ENCODE data around the gene PLG.
"Not testable (repeated sequence)": the region's sequence is repeated elsewhere in the genome, so short reads cannot be mapped to it uniquely, and the experiment has no call there.

The PLG gene

DNA sequence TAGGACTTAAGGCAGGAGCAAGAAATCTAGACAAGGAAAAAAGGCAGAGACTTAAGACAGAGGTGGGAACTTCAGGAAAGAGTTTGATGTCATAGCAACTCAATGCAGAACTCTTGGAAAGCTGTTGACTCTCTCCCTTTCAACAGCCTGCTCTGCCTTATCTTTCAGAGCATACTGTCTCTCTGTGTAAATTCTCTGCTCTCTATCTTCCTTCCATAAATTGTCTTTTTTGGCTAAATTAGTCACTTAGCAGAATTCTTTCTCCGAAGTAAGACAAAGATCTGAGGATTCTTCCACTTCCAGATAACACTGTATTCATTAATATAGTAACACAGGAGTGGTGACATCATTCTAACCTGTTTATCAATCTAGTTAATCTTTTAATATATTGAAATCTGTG, 80.2 kb downstream of the PLG start:
- H3K27me3 ChIP-seq (ENCODE audit: low read length): no peaks in the 10 kb centered on the region
- H2AFZ ChIP-seq (ENCODE audit: low read depth, low read length, severe bottlenecking): no peak overlapping the region
- H3K4me3 ChIP-seq (ENCODE audit: insufficient read depth, low read length, poor library complexity, severe bottlenecking): no peak overlapping the region
- no peaks in the 10 kb centered on the region for H3F3A ChIP-seq (ENCODE audit: insufficient read depth)
- H3K4me2 ChIP-seq (ENCODE audit: low read depth, low read length, poor library complexity, severe bottlenecking): no peak overlapping the region
- H3K9me2 ChIP-seq (replicated peaks; ENCODE audit: insufficient read depth, low read length): no peaks in the 10 kb centered on the region
- H3K9me3 ChIP-seq (ENCODE audit: insufficient read depth, low read length): no peaks in the 10 kb centered on the region
- TF ChIP-seq, protein P1, sequence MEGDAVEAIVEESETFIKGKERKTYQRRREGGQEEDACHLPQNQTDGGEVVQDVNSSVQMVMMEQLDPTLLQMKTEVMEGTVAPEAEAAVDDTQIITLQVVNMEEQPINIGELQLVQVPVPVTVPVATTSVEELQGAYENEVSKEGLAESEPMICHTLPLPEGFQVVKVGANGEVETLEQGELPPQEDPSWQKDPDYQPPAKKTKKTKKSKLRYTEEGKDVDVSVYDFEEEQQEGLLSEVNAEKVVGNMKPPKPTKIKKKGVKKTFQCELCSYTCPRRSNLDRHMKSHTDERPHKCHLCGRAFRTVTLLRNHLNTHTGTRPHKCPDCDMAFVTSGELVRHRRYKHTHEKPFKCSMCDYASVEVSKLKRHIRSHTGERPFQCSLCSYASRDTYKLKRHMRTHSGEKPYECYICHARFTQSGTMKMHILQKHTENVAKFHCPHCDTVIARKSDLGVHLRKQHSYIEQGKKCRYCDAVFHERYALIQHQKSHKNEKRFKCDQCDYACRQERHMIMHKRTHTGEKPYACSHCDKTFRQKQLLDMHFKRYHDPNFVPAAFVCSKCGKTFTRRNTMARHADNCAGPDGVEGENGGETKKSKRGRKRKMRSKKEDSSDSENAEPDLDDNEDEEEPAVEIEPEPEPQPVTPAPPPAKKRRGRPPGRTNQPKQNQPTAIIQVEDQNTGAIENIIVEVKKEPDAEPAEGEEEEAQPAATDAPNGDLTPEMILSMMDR (IDR thresholded peaks at IDR 0.05; ENCODE audit: insufficient read depth, low read length, poor library complexity, severe bottlenecking): no peak
- TF ChIP-seq EZH2phosphoT487 (conservative IDR thresholded peaks at IDR 0.05; ENCODE audit: low read length): no peak
- H3K79me2 ChIP-seq (ENCODE audit: insufficient read depth, low read length): no peaks in the 10 kb centered on the region
- H3K36me3 ChIP-seq (ENCODE audit: low read length): no peaks in the 10 kb centered on the region
- no peaks in the 10 kb centered on the region for H4K20me1 ChIP-seq (ENCODE audit: low read depth, low read length)
- no peak overlapping the region for H3K27ac ChIP-seq (ENCODE audit: low read depth, low read length)
- H3K9ac ChIP-seq (ENCODE audit: low read length): no peak overlapping the region

DNA sequence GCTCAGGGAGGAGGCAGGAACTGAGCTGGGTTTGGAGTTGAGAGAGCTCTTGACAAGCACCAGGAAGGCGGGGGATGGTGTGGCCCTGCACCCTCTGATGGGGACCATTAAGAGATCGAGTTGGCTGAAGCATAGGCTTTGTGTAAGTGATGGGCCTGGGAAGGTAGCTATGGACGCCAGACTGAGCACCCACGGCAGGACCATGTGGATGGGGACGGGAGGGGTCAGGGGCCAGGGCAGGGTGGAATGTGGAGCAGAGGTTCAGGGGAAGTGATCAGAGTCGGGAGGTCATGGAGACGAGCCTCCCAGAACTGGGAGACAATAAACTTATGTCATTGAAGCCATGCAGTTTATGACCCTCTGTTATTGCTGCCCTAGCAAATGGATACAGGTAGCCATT, 81.7 kb downstream of the PLG start:
- Histone ChIP-seq H3K36me3 (ENCODE audit: low read length) (no peaks in the 10 kb centered on the region), H3F3A (ENCODE audit: insufficient read depth) (no peaks in the 10 kb centered on the region), H3K27me3 (ENCODE audit: low read length) (no peaks in the 10 kb centered on the region), H3K4me3 (ENCODE audit: insufficient read depth, low read length, poor library complexity, severe bottlenecking) (no peak overlapping the region), H4K20me1 (ENCODE audit: low read depth, low read length) (no peaks in the 10 kb centered on the region), H3K4me2 (ENCODE audit: low read depth, low read length, poor library complexity, severe bottlenecking) (no peak overlapping the region), H2AFZ (ENCODE audit: low read depth, low read length, severe bottlenecking) (no peak overlapping the region), H3K79me2 (ENCODE audit: insufficient read depth, low read length) (no peaks in the 10 kb centered on the region), H3K27ac (ENCODE audit: low read depth, low read length) (no peak overlapping the region), H3K9ac (ENCODE audit: low read length) (no peak overlapping the region), H3K9me3 (ENCODE audit: insufficient read depth, low read length) (no peaks in the 10 kb centered on the region), H3K9me2 (replicated peaks; ENCODE audit: insufficient read depth, low read length) (no peaks in the 10 kb centered on the region)
- no peak for TF ChIP-seq EZH2phosphoT487 (conservative IDR thresholded peaks at IDR 0.05; ENCODE audit: low read length)
- TF ChIP-seq, protein P1 (IDR thresholded peaks at IDR 0.05; ENCODE audit: insufficient read depth, low read length, poor library complexity, severe bottlenecking): no peak

DNA sequence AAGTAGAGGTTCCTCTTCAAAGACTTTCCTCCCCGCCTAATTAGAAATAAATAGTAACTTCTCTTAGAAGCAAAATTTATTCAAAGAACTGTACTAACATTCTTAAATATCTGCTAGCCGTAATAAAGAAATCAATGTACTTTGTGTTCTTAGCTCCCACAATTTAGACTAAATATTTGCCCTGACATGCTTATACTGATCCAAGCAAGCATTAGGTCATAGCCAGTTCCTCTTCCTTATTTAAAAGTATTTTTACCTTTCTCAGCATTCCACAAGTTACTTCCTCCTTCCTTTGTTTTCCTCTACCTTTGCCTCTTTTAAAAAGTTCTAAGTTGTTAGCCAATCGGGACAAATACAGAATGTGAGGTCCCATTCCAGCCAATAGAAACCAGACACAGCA, 86.1 kb downstream of the PLG start:
- H3F3A ChIP-seq (ENCODE audit: insufficient read depth); H2AFZ ChIP-seq (ENCODE audit: low read depth, low read length, severe bottlenecking); H3K27me3 ChIP-seq (ENCODE audit: low read length); H3K4me2 ChIP-seq (ENCODE audit: low read depth, low read length, poor library complexity, severe bottlenecking); H4K20me1 ChIP-seq (ENCODE audit: low read depth, low read length); H3K27ac ChIP-seq (ENCODE audit: low read depth, low read length); H3K36me3 ChIP-seq (ENCODE audit: low read length); H3K4me3 ChIP-seq (ENCODE audit: insufficient read depth, low read length, poor library complexity, severe bottlenecking); H3K79me2 ChIP-seq (ENCODE audit: insufficient read depth, low read length); H3K9ac ChIP-seq (ENCODE audit: low read length); H3K9me2 ChIP-seq (replicated peaks; ENCODE audit: insufficient read depth, low read length); H3K9me3 ChIP-seq (ENCODE audit: insufficient read depth, low read length): not testable (repeated sequence)

DNA sequence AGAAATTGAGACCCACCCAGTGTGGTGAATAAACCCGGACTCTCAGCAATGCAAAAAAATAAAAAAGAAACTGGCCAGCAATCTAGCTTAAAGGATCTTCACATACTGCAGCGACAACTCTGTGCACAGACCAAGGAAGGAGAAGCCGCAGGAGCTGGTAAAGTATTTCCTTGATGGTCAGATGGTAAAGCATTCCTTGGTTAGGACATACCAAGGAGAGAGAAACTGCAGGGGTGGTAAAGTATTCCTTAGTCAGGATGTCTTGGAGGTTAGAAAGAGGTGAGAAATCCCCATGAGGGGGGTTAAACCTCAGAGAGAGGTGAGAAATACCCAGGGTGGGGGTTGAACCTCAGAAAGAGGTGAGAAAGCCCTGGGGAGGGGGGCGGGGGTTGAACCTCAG, 86.8 kb downstream of the PLG start:
- H3K27me3 ChIP-seq (ENCODE audit: low read length): no peaks in the 10 kb centered on the region
- no peaks in the 10 kb centered on the region for H3K9me3 ChIP-seq (ENCODE audit: insufficient read depth, low read length)
- no peak overlapping the region for H3K4me3 ChIP-seq (ENCODE audit: insufficient read depth, low read length, poor library complexity, severe bottlenecking)
- no peaks in the 10 kb centered on the region for H3K79me2 ChIP-seq (ENCODE audit: insufficient read depth, low read length)
- H3K27ac ChIP-seq (ENCODE audit: low read depth, low read length): no peak overlapping the region
- H3K36me3 ChIP-seq (ENCODE audit: low read length): no peaks in the 10 kb centered on the region
- H3F3A ChIP-seq (ENCODE audit: insufficient read depth): no peaks in the 10 kb centered on the region
- TF ChIP-seq, protein P1 (IDR thresholded peaks at IDR 0.05; ENCODE audit: insufficient read depth, low read length, poor library complexity, severe bottlenecking): no peak
- no peak for TF ChIP-seq EZH2phosphoT487 (conservative IDR thresholded peaks at IDR 0.05; ENCODE audit: low read length)
- H3K4me2 ChIP-seq (ENCODE audit: low read depth, low read length, poor library complexity, severe bottlenecking): no peak overlapping the region
- H3K9ac ChIP-seq (ENCODE audit: low read length): no peak overlapping the region
- H2AFZ ChIP-seq (ENCODE audit: low read depth, low read length, severe bottlenecking): no peak overlapping the region
- H4K20me1 ChIP-seq (ENCODE audit: low read depth, low read length): no peaks in the 10 kb centered on the region
- no peaks in the 10 kb centered on the region for H3K9me2 ChIP-seq (replicated peaks; ENCODE audit: insufficient read depth, low read length)
